BLaER1 (cell line): ENCODE results near the gene EEF1AKMT4.

ENCODE experiments used
- H3K27ac ChIP-seq: shearing (Covaris generic); formaldehyde crosslinking; 2 replicates; pipeline ENCODE4 v1.8.1; 2022
- H3K27me3 ChIP-seq: shearing (Covaris generic); formaldehyde crosslinking; 2 replicates; pipeline ENCODE4 v1.8.1; 2022
- H3K36me3 ChIP-seq: shearing (Covaris generic); formaldehyde crosslinking; 2 replicates; pipeline ENCODE4 v1.8.1; 2022
- H3K4me1 ChIP-seq: shearing (Covaris generic); formaldehyde crosslinking; 2 replicates; pipeline ENCODE4 v1.8.1; 2022
- H3K4me2 ChIP-seq: shearing (Covaris generic); formaldehyde crosslinking; 2 replicates; pipeline ENCODE4 v1.8.1; 2022
- H3K4me3 ChIP-seq: shearing (Covaris generic); formaldehyde crosslinking; 2 replicates; pipeline ENCODE4 v1.8.1; 2022
- H3K9ac ChIP-seq: shearing (Covaris generic); formaldehyde crosslinking; 2 replicates; pipeline ENCODE4 v1.8.1; 2022
- H3K9me3 ChIP-seq: shearing (Covaris generic); formaldehyde crosslinking; 2 replicates; pipeline ENCODE4 v1.8.1; 2022
- H4K20me1 ChIP-seq: shearing (Covaris generic); formaldehyde crosslinking; 2 replicates; pipeline ENCODE4 v1.8.1; 2022
- Cebpa-rat ChIP-seq: shearing (Covaris generic); IDR thresholded peaks from 2 replicates; pipeline ENCODE4 v1.8.1; 2022

Gene EEF1AKMT4

DNA sequence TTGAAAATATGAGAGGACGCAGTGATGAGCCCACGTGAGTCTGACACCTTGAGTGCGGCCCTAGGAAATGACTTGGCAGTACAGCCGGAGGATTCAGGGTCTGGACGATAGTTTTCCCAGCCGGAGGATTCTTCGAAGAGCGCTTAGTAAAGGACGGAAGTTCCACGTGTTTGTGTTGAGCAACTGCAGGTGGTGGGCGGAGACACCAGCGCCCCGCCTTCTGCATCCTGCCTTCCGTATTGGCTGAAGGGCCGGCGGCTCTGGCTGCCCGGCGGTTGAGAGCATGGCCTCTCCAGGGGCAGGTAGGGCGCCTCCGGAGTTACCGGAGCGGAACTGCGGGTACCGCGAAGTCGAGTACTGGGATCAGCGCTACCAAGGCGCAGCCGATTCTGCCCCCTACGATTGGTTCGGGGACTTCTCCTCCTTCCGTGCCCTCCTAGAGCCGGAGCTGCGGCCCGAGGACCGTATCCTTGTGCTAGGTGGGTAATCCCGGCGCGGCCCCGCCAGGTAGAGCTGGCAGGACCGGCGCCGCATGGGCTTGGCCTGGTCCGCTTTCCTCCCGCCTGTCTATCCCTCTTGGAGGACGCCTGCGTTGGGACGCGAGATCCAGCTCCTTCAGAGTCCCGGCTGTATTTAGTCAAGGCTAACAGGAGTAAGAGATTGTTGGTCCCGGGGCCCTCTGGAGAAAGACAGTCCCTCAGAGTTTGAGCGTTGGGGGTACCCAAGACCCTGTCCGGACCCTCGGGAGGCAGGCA, at the start of gene EEF1AKMT4:
EEF1AKMT4 (plus strand) TSS at position 261 of the 755 bp plus-strand sequence; CDS start at position 284, 23 bp downstream.
- no peaks in the 10 kb centered on the region for H3K9me3 ChIP-seq
- peak within 1 kb of the TSS; percentile 85 for H3K4me3 ChIP-seq
- peaks cover 23% of the 10 kb centered on the region for H3K4me1 ChIP-seq
- peak within 1 kb of the TSS; percentile 92 for H3K9ac ChIP-seq
- peaks cover 20% of the 10 kb centered on the region for H3K36me3 ChIP-seq
- H3K27ac ChIP-seq, result peak within 1 kb of the TSS; percentile 95
- H3K4me2 ChIP-seq, result peak within 1 kb of the TSS; percentile 88
- H3K27me3 ChIP-seq, result no peaks in the 10 kb centered on the region
- peak; percentile 98 for TF ChIP-seq Cebpa-rat
- peaks cover 67% of the 10 kb centered on the region for H4K20me1 ChIP-seq

DNA sequence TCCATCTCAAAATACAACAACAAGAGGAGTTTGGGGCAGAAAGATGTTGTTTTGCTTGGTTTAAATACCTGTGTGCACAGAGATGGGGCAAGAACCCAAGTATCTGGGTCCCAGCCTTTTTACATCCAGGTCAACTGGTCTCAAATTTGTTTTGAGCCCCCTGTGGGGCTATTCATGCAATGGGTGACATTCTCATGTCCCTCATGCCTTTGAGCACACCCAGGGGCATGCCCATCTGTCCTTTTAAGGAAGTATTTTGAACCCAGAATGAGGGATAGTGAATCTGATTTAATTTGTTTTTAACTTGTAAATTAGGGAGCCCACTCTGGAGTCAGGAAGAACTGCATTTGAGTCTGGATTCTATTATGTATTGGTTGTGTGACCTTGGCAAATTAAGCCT, 48.6 kb upstream of the EEF1AKMT4 start:
- no peak for TF ChIP-seq Cebpa-rat
- Histone ChIP-seq H3K4me2 (no peak overlapping the region), H3K9ac (no peak overlapping the region), H3K36me3 (peaks cover 10% of the 10 kb centered on the region), H4K20me1 (no peaks in the 10 kb centered on the region), H3K27me3 (no peaks in the 10 kb centered on the region), H3K4me3 (no peak overlapping the region), H3K27ac (no peak overlapping the region), H3K4me1 (no peaks in the 10 kb centered on the region), H3K9me3 (no peaks in the 10 kb centered on the region)

DNA sequence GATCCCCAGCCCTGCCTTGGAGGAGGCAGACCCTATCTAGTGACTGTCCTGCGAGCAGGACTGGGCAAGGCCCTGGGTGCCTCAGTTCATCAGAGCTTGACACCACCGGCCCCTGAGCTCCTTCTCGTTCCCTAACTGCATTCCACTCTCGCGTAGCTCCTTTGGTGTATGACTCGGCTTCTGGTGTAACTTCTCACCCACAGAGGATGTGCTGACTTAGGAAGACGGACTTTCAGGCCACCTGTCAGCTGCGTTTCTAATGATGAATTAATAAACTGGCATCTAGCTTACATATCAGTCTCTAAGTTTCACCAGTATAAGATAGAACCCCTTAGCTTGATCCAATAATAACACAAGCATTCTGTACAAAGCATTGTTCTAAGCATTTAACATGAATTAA, 45.9 kb upstream of the EEF1AKMT4 start:
- Histone ChIP-seq H3K27ac (no peak overlapping the region), H3K4me1 (no peaks in the 10 kb centered on the region), H3K9ac (no peak overlapping the region), H3K36me3 (no peaks in the 10 kb centered on the region), H3K4me3 (no peak overlapping the region), H4K20me1 (no peaks in the 10 kb centered on the region), H3K4me2 (no peak overlapping the region), H3K9me3 (no peaks in the 10 kb centered on the region), H3K27me3 (no peaks in the 10 kb centered on the region)
- TF ChIP-seq Cebpa-rat, result no peak

DNA sequence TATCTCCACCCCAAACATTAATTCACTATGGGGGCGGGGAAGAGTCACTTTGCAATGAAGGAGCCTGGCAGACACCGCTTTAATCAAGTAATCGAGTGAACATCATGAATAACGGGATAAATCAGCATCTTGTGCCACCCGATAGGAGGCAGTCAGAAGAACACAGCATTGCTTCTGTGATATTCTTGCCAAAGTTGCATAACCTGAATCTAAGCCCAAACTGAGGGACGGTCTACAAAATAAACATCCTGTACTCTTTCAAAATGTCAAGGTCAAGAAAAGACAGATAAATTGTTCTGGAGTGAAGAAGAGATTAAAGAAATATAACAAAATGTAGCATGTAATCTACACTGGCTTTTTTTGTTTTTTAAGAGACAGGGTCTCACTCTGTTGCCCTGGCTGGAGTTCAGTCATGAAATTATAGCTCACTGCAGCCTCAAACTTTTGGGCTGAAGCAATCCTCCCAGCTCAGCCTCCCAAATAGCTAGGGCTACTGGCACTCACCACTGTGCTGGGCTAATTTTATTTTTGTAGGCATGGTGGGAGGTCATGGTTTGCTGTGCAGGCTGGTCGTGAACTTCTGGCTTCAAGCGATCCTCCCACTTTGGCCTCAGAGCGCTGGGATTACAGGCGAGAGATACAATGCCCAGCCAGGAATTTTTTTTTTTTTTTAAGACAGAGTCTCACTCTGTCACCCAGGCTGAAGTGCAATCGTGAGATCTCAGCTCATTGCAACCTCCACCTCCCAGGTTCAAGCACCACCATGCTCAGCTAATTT, 40.1 kb upstream of the EEF1AKMT4 start:
- no peak overlapping the region for H3K27ac ChIP-seq

DNA sequence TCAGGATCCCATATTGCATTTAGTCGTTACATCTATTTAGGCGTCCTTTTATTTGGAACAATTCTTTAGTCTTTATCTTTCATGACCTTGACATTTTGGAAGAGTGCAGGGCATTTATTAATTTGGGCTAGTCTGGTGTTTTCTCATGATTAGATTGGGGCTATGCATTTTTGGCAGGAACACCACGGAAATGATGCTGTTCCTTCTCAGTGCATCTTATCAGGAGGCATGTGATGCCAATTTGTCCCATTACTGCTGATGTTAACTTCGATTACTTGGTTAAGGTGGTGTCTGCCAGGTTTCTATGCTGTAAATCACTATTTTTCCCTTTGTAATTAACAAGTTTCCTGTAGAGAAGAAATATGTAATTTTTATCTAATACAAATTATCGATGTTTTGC, 38.2 kb upstream of the EEF1AKMT4 start:
- Histone ChIP-seq H3K36me3 (no peaks in the 10 kb centered on the region), H3K27me3 (no peaks in the 10 kb centered on the region), H3K4me3 (no peak overlapping the region), H3K9ac (no peak overlapping the region), H3K4me2 (no peak overlapping the region), H3K4me1 (no peaks in the 10 kb centered on the region), H3K27ac (no peak overlapping the region), H3K9me3 (no peaks in the 10 kb centered on the region), H4K20me1 (no peaks in the 10 kb centered on the region)
- TF ChIP-seq Cebpa-rat, result no peak

More for the DNA sequence above, 40.1 kb upstream of the EEF1AKMT4 start:
- H3K4me1 ChIP-seq, result no peaks in the 10 kb centered on the region
- H3K36me3 ChIP-seq, result no peaks in the 10 kb centered on the region
- no peaks in the 10 kb centered on the region for H3K27me3 ChIP-seq
- no peaks in the 10 kb centered on the region for H4K20me1 ChIP-seq
- no peak overlapping the region for H3K4me3 ChIP-seq
- H3K4me2 ChIP-seq, result no peak overlapping the region
- no peak for TF ChIP-seq Cebpa-rat
- no peak overlapping the region for H3K9ac ChIP-seq
- H3K9me3 ChIP-seq, result no peaks in the 10 kb centered on the region

- TF ChIP-seq Cebpa-rat, result no peak
- H3K9me3 ChIP-seq, result no peaks in the 10 kb centered on the region
Measured at GRCh38 chr3:184211718-184212117, 37.8 kb upstream of the EEF1AKMT4 start.

DNA sequence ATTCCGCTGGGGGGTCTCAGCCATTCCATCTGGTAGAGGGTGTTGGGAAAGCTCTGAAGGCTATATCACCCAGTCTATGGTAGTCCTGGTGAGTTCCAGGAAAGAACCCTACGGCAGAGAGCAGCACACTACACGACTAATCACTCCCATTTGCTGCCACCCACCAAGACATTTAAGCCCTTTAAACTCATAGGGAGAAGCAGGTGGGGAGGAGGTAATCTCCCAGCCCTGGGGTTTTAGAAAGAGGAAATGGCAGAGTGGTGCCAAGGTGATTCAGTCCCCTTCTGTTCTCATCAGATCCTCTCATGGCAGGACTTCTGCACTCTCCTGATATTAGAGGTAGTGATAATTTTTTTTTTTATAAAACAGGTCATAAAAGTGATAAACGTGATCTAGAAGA, 30.7 kb upstream of the EEF1AKMT4 start:
- TF ChIP-seq Cebpa-rat, result no peak
- Histone ChIP-seq H3K4me1 (no peaks in the 10 kb centered on the region), H4K20me1 (no peaks in the 10 kb centered on the region), H3K9ac (no peak overlapping the region), H3K27ac (no peak overlapping the region), H3K4me2 (no peak overlapping the region), H3K36me3 (no peaks in the 10 kb centered on the region), H3K4me3 (no peak overlapping the region), H3K9me3 (no peaks in the 10 kb centered on the region), H3K27me3 (no peaks in the 10 kb centered on the region)

More at GRCh38 chr3:184211718-184212117, 37.8 kb upstream of the EEF1AKMT4 start:
- Histone ChIP-seq H3K4me1 (no peaks in the 10 kb centered on the region), H3K27me3 (no peaks in the 10 kb centered on the region), H3K36me3 (no peaks in the 10 kb centered on the region), H3K9ac (no peak overlapping the region), H3K27ac (no peak overlapping the region), H4K20me1 (no peaks in the 10 kb centered on the region), H3K4me2 (no peak overlapping the region), H3K4me3 (no peak overlapping the region)

DNA sequence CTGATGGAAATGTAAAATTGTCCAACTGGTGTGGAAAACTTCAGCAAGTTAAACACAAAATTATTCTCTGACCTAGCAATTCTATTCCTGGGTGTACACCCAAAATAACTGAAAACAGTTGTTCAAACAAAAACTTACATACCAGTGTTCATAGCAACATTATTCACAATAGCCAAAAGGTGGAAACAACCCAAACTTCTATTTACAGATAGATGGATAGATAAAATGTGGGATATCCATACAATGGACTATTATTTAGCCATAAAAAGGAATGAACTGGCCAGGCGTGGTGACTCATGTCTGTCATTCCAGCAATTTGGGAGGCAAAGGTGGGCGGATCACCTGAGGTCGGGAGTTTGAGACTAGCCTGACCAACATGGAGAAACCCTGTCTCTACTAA, 27.0 kb upstream of the EEF1AKMT4 start:
- Histone ChIP-seq H4K20me1 (no peaks in the 10 kb centered on the region), H3K27me3 (no peaks in the 10 kb centered on the region), H3K27ac (no peak overlapping the region), H3K36me3 (no peaks in the 10 kb centered on the region), H3K4me2 (no peak overlapping the region), H3K9ac (no peak overlapping the region), H3K9me3 (no peaks in the 10 kb centered on the region), H3K4me3 (no peak overlapping the region), H3K4me1 (no peaks in the 10 kb centered on the region)
- no peak for TF ChIP-seq Cebpa-rat

DNA sequence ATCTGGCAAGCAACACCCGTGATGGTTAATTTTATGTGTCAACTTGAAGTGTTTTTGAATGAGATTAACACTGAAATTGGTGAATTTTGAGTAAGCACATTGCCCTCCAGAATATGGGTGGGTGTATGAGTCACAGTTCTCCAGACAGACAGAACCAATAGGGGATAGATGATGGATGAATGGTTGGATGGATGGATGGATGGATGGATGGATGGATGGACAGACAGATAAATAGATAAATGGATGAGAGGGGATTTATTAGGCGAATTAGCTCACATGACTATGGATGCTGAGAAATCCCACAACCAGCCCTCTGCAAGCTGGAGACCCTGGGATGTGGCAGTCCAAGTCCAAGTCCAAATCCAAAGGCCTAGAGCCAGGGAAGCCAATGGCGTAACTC, 25.5 kb upstream of the EEF1AKMT4 start:
- no peak overlapping the region for H3K4me2 ChIP-seq
- H3K4me1 ChIP-seq, result 0 out of 2 replicates have a peak, but pooled peaks cover 7% of the 10 kb centered on the region
- TF ChIP-seq Cebpa-rat, result no peak
- H3K36me3 ChIP-seq, result no peaks in the 10 kb centered on the region
- H3K27ac ChIP-seq, result no peak overlapping the region
- H3K9ac ChIP-seq, result no peak overlapping the region
- H3K4me3 ChIP-seq, result no peak overlapping the region
- peaks cover 14% of the 10 kb centered on the region for H3K27me3 ChIP-seq
- H4K20me1 ChIP-seq, result peaks cover 12% of the 10 kb centered on the region; the same call in 1 of the 2 replicates
- no peaks in the 10 kb centered on the region for H3K9me3 ChIP-seq

DNA sequence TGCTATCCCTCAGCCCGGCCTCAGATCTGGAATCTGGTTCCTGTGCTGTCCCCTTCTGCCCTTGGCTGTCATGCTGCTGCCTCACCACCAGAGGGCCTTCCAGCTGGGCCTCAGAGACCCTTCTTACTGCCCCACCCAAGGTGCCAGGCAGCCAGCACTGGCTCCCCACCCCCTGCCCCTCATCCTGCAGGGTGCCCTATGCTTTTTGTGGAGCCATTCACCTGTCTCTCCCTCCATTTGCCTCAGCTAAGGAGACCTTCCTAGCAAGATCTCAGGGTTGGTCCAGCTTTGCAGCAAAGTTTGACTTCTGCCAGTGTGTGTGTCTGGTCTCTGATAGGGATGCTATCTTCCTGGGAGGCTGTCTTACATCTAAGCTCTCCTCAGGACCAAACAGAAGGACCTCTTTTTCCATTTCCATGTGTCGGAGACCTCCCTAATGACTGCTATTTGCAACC, 22.0 kb upstream of the EEF1AKMT4 start:
- peaks cover 32% of the 10 kb centered on the region for H3K4me1 ChIP-seq
- peaks cover 34% of the 10 kb centered on the region for H4K20me1 ChIP-seq
- peaks cover 49% of the 10 kb centered on the region for H3K27me3 ChIP-seq
- H3K9me3 ChIP-seq, result no peaks in the 10 kb centered on the region
- TF ChIP-seq Cebpa-rat, result no peak
- no peak overlapping the region for H3K9ac ChIP-seq
- H3K27ac ChIP-seq, result no peak overlapping the region
- no peaks in the 10 kb centered on the region for H3K36me3 ChIP-seq
- H3K4me2 ChIP-seq, result no peak overlapping the region
- no peak overlapping the region for H3K4me3 ChIP-seq
